LHCN-M2 (cell line): Measurements from ENCODE around the gene PPM1N. TPM values are rescaled to one million over a fixed set of nuclear protein-coding genes. Genes with fewer than 3 reads are reported as not detected.

Source experiments
- DNase-seq: peaks from one replicate; pipeline ENCODE4 v3.0.0-alpha.2; 2012; ENCODE audit warnings: low read depth
- total RNA-seq: library from RNA; depleted of rRNA; stranded (reverse); fragments of >200 nt; gene quantifications from 2 replicates; pipeline ENCODE4 v1.2.3, GENCODE V29; 2014

The PPM1N gene
- total RNA-seq, 1 experiment from 2014 or later = 1.7 TPM

DNA sequence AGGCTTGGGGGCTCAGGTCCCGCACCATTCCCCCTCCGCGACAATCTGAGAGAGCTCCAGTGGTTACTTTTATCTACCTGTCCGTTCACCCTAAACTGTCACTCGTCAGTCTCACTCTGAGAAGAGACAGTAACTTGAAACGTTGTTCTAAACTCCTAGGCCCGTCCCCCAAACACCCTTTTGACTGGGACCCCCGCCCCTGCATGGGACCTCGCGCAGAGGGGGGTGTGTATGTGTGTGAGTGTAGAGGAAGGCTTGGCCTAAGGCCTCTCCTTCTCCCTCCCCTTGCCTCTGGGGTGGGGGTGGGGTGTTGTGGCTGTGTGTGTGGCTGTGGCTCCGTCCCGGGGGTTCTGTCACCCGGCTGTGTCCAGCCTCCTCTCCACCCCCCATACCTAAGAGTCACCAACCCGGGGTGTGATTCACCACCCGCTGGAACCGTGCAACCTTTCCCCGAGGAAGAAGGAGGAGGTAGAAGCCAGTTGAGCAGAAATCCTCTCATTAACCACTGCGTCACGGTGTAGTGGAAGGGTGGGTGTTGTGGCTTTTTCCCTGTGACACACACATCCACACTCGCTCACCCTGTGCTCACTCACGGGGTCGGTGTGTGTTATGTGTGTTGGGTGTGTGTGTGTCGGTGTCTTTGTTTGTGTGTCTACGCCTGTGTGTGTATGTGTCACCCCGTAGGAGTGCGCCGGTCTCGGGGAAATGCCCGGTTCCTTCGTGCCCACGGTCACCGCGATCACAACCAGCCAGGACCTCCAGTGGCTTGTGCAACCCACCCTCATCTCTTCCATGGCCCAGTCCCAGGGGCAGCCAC, 28.1 kb upstream of the PPM1N start:
- no peak for DNase-seq

DNA sequence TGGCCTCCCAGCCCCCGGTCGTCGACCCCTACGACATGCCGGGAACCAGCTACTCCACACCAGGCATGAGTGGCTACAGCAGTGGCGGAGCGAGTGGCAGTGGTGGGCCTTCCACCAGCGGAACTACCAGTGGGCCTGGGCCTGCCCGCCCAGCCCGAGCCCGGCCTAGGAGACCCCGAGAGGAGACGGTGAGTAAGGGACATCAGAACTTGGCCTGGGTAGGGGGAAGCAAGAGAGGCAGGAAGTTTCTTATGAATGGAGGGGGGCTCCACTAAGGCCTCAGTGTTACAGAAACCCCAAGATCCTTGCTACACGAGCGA, 27.5 kb upstream of the PPM1N start:
- no peak for DNase-seq

GRCh38 chr19:45471111-45471930, 26.9 kb upstream of the PPM1N start:
- DNase-seq = no peak

GRCh38 chr19:45471931-45472562, 26.2 kb upstream of the PPM1N start:
- DNase-seq = no peak

DNA sequence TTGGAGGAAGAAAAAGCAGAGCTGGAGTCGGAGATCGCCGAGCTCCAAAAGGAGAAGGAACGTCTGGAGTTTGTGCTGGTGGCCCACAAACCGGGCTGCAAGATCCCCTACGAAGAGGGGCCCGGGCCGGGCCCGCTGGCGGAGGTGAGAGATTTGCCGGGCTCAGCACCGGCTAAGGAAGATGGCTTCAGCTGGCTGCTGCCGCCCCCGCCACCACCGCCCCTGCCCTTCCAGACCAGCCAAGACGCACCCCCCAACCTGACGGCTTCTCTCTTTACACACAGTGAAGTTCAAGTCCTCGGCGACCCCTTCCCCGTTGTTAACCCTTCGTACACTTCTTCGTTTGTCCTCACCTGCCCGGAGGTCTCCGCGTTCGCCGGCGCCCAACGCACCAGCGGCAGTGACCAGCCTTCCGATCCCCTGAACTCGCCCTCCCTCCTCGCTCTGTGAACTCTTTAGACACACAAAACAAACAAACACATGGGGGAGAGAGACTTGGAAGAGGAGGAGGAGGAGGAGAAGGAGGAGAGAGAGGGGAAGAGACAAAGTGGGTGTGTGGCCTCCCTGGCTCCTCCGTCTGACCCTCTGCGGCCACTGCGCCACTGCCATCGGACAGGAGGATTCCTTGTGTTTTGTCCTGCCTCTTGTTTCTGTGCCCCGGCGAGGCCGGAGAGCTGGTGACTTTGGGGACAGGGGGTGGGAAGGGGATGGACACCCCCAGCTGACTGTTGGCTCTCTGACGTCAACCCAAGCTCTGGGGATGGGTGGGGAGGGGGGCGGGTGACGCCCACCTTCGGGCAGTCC, 25.5 kb upstream of the PPM1N start:
- DNase-seq = no peak

DNA sequence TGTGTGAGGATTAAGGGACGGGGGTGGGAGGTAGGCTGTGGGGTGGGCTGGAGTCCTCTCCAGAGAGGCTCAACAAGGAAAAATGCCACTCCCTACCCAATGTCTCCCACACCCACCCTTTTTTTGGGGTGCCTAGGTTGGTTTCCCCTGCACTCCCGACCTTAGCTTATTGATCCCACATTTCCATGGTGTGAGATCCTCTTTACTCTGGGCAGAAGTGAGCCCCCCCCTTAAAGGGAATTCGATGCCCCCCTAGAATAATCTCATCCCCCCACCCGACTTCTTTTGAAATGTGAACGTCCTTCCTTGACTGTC, 24.9 kb upstream of the PPM1N start:
- no peak for DNase-seq

- no peak for DNase-seq
Observed at GRCh38 chr19:45473682-45474605, 24.3 kb upstream of the PPM1N start.

DNA sequence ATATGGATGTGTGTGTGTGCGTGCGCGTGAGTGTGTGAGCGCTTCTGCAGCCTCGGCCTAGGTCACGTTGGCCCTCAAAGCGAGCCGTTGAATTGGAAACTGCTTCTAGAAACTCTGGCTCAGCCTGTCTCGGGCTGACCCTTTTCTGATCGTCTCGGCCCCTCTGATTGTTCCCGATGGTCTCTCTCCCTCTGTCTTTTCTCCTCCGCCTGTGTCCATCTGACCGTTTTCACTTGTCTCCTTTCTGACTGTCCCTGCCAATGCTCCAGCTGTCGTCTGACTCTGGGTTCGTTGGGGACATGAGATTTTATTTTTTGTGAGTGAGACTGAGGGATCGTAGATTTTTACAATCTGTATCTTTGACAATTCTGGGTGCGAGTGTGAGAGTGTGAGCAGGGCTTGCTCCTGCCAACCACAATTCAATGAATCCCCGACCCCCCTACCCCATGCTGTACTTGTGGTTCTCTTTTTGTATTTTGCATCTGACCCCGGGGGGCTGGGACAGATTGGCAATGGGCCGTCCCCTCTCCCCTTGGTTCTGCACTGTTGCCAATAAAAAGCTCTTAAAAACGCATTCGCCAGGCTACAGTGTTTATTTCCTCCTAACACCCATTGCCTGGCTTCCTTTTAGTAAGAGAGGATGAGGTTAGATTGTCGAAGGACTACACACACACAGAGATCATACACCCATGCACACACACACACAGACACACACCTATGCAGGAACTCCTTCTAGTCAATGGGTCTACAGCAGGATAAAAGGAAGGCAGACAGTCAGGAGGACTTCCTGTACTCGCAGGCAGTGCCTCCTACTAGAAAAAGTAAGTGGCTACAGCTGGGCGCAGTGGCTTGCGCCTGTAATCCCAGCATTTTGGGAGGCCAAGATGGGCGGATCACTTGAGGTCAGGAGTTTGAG, 23.4 kb upstream of the PPM1N start:
- no peak for DNase-seq

DNA sequence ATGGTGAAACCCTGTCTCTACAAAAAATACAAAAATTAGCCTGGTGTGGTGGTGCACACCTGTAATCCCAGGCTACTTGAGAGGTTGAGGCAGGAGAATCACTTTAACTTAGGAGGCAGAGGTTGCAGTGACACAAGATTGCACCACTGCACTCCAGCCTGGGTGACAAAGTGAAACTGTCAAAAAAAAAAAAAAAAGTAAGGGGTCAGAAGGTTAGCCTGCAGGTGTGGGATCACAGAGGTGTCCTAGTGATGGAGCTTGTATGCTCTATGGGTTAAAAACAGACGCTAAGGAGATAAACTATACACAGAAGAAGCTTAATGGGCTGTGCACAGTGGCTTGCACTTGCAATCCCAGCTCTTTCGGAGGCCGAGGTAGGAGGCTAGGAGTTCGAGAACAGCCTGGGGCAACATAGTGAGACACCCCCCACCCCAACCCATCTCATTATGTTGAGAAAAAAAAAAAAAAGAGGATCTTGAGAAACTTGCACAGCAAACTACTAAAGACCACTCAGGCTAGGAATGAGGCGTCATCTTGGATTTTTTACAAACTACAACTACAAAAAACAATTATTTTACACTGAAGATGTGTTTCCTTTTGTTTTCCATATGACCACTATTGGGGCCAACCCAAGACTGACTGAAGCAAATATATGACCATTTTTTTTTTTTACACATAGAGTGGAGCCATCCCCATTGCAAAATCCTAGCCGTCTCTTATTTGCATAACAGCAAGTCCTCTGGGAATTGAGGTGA, 22.5 kb upstream of the PPM1N start:
- DNase-seq = no peak

- no peak for DNase-seq
Observed at GRCh38 chr19:45476304-45476703, 21.9 kb upstream of the PPM1N start.

DNA sequence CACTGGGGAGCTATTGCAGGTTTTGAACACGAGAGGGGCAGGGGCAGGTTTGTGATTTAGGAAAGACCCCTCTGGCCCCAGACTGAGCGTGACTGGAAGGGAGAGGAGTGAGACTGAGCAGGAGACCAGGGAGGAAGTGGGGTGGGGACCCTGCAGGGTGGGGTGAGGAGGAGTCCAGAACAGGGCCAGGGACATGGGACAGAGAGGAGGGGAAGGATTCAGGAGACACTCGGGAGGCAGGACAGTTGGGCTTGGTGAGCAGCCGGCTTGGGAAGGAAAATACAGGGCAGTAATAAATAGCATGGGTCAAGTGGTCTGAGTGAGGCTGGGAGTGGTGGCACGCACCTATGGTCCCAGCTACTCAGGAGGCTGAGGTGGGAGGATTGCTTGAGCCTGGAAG, 21.1 kb upstream of the PPM1N start:
- no peak for DNase-seq

DNA sequence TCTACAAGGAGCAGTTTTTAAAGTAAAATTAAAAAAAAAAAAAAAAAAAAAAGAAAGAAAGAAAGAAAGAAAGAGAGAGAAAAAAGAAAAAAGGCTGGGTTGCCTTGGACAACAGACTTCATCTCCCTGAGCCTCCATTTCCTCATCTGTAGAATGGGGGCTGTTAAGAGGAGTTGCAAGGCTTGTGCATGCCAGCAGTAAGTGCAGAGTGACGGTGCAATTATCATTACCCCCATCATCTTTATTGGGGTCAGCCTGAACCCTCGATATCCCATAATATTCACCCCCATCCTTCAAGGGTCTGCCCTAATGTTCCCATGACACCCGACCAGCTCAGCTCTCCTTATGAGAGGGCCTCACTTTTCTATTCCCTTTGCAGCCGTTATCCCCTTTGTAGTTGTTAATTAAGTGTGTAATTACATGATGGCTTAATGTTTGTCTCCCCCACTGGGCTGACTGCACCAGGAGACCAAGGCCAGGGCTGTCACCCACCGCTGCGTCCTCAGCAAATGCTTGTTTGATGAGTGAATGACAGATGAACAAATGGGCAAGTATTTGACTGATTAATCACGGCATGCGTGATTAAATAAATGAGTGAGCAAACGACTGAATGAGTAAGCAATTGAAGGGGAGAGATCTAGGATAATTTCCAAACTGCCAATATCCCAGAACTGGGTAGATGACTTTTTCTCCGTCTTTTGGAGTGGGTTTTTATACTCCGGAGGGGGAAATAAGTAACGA, 20.4 kb upstream of the PPM1N start:
- DNase-seq = no peak

GRCh38 chr19:45478454-45479238, 19.6 kb upstream of the PPM1N start:
- DNase-seq = peak; percentile 93

- no peak for DNase-seq
Observed at GRCh38 chr19:45483033-45483432, 15.2 kb upstream of the PPM1N start.

- no peak for DNase-seq
Observed at GRCh38 chr19:45484273-45484945, 13.8 kb upstream of the PPM1N start.

DNA sequence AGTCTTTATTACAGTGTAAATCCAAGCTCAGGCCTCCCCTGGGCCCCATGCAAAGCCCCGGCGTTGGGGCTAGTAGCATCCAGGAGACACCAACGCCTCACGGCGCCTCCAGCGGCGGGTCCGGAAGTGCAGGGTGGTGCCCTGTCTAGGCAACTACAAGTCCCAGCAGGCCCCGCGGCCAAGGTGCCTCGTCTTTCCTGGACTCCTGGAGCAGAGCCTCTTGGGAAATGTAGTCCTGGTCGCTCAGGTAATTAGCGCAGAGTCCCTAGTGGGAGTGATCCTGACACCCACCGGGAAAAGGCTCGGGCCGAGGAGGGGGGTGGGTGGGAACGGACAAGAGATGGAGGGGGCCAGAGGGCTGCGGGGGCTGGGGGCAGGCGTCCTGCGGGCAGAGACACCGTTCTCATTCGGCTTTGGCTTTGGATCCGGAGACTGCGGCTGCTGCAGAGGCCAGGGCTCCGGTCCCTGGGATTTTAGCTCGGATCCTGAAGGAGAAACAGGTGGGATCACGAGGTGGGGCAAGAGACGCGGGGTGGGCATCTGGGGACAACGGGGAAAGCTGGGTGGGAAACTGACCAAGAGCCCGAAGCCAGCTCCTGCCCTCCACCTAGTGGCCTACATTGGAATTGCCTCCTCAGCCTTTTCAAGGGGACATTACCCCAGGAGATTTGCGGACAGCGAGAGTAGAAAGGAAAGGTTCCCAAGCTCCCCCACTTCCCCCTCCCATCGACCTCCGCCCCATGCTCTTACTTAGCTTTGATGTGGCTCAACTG, 12.8 kb upstream of the PPM1N start:
- peak; percentile 90 for DNase-seq
